Heart right ventricle (tissue), 16 donors: ENCODE results near the gene NDFIP1. TPM values are rescaled to one million over a fixed set of nuclear protein-coding genes. Genes with fewer than 3 reads are reported as not detected.

Experiments
- ATAC-seq, 8 donors: fragments of 200-7000 bp; cut with Tn5 transposase; one replicate each; pipeline ENCODE4 v1.9.1; 2020; ENCODE audit warnings: mild to moderate bottlenecking in 8 of 8, moderate library complexity in 8 of 8, moderate number of reproducible peaks in 1 of 8
- DNase-seq, 2 donors: peaks; one replicate each; pipeline ENCODE4 v3.0.0-alpha.2; 2020
- H3K27ac ChIP-seq, 10 donors: fragments of 200-600 bp; sonication (generic) in 2 of 10; one replicate each; pipeline versions ENCODE4 v1.5.0 to v1.8.0; 2020 to 2022; ENCODE audit warnings: mild to moderate bottlenecking in 3 of 10
- H3K27me3 ChIP-seq, 7 donors: fragments of 200-600 bp; one replicate each; pipeline ENCODE4 v1.8.0; 2021 to 2022; ENCODE audit warnings: mild to moderate bottlenecking in 2 of 7
- H3K36me3 ChIP-seq, 9 donors: fragments of 200-600 bp; sonication (generic) in 1 of 9; one replicate each; pipeline versions ENCODE4 v1.5.0 to v1.8.0; 2020 to 2022; ENCODE audit warnings: mild to moderate bottlenecking in 2 of 9
- H3K4me1 ChIP-seq, 9 donors: fragments of 200-600 bp; sonication (generic) in 1 of 9; one replicate each; pipeline versions ENCODE4 v1.5.0 to v1.8.0; 2020 to 2022; ENCODE audit warnings: mild to moderate bottlenecking in 4 of 9
- H3K4me3 ChIP-seq, 10 donors: fragments of 200-600 bp; sonication (generic) in 2 of 10; one replicate each; pipeline versions ENCODE4 v1.5.0 to v1.8.0; 2020 to 2022; ENCODE audit warnings: mild to moderate bottlenecking in 7 of 10, moderate library complexity in 2 of 10
- H3K9me3 ChIP-seq, 11 donors: fragments of 200-600 bp in 10 of 11; sonication (generic) in 2 of 11; one replicate each; pipeline versions ENCODE4 v1.5.0 to v1.8.0; 2013 to 2022; ENCODE audit warnings: mild to moderate bottlenecking in 2 of 11, control low read depth in 1 of 11, moderate library complexity in 1 of 11
- CTCF ChIP-seq, 9 donors: fragments of 200-600 bp; sonication (generic) in 2 of 9; IDR thresholded peaks; one replicate each; pipeline versions ENCODE4 v1.5.0 to v1.8.0; 2021 to 2022; ENCODE audit warnings: antibody characterized with exemption in 9 of 9, mild to moderate bottlenecking in 5 of 9, moderate library complexity in 1 of 9
- WGBS, 2 donors: extraction: QIAGEN DNeasy Blood & Tissue Kit; methylation state at CpG; one replicate each; pipeline ENCODE4 v1.1.7; 2013; ENCODE audit warnings: inconsistent platforms in 1 of 2; 5-methylcytosine and 5-hydroxymethylcytosine counted together
- intact Hi-C, 10 donors: fragments of 100-400 bp; cut with DNase I; formaldehyde crosslinking; loops; one replicate each; pipeline versions ENCODE4 v1.11.1 to v1.14.2; 2022
- polyA plus RNA-seq, 2 donors: library from polyadenylated mRNA; stranded (reverse); fragments of 200-250 nt; gene quantifications; one replicate each; pipeline ENCODE4 v1.2.3, GENCODE V29; 2013
- total RNA-seq, 10 donors: library from RNA; stranded (reverse); fragmentation: NEBNext Ultra II Directional in 3 of 10; extraction: Animal tissue kit (Norgen Biotek cat#: 25700) in 3 of 10; gene quantifications; one replicate each; pipeline versions ENCODE4 v1.2.1 to v1.2.4, GENCODE V29; 2021 to 2023
- donor health status: Arrhythmogenic right ventricular cardiomyopathy.
- donor health status: ischemic (EF 13 %, LVEDD 7.1; RV severe dilation, severe dysfunction).
- donor health status: healthy with polysubstance abuse.
- donor health status: DM: no; HTN: yes; CAD: no.
- donor health status: DM: no; HTN: no; CAD: no.
- donor health status: ischemic (EF 25% LVEDD 6.9; RV normal size, moderate dysfunction).
- donor health status: ischemic (EF 25% LVEDD 5.7; RV mildly dilated, moderate dysfunction).
- donor health status: healthy.
- donor health status: DM: yes; HTN: yes; CAD: no.
- donor health status: Ischemic cardiomyopathy.
- donor health status: ischemic (EF 35%, LVEDD 5.7; RV mildly dilated, moderate dysfunction).
- donor health status: nonischemic (EF 11% LVEDD 7.7; RV severe dilation, severe dysfunction).
- donor health status: DM: yes; HTN: yes; CAD: no.
- donor health status: PGD.
- donor health status: ischemic (EF 29% LVEDD 5.4; RV normal size, mild dysfunction).
- donor health status: nonischemic (EF 23%, LVEDD 6.1; RV moderate dilation, normal function).

Gene NDFIP1
- total and polyA plus RNA-seq, 12 donors: 25.2 to 67.4 (median 58.9) TPM

- TF ChIP-seq CTCF (IDR thresholded peaks at IDR 0.05): no peak
- Histone ChIP-seq H3K4me1 (peaks cover 0 to 31% (median 8%) of the 10 kb centered on the region in 9 donors), H3K4me3 (no peak overlapping the region), H3K27me3 (no peaks in the 10 kb centered on the region), H3K9me3 (no peaks in the 10 kb centered on the region), H3K36me3 (no peaks in the 10 kb centered on the region), H3K27ac (no peak overlapping the region)
- intact Hi-C loops: no loop called here
- DNase-seq: no peak
- 86 to 89% methylated on average over 8 of the region's 8 CpGs for WGBS, 2 donors
- no peak for ATAC-seq
These were observed 81.2 kb downstream of the NDFIP1 start for GRCh38 chr5:142189813-142190212.

- intact Hi-C loops: no loop called here
- no peak for ATAC-seq
- Histone ChIP-seq H3K36me3 (no peaks in the 10 kb centered on the region), H3K27me3 (no peaks in the 10 kb centered on the region), H3K4me3 (no peak overlapping the region), H3K27ac (no peak overlapping the region), H3K4me1 (peaks cover 0 to 25% (median 8%) of the 10 kb centered on the region in 9 donors), H3K9me3 (no peaks in the 10 kb centered on the region)
- TF ChIP-seq CTCF (IDR thresholded peaks at IDR 0.05): no peak
- no peak for DNase-seq
- 88 to 90% methylated on average over 5 of the region's 5 CpGs for WGBS, 2 donors
These were observed 83.2 kb downstream of the NDFIP1 start for GRCh38 chr5:142191776-142192175.

- H3K36me3 ChIP-seq: no peaks in the 10 kb centered on the region
- no peak overlapping the region for H3K4me3 ChIP-seq
- H3K27me3 ChIP-seq: no peaks in the 10 kb centered on the region
- DNase-seq (no peak), ATAC-seq (peak in 2 of 8 donors; percentile 15 to 31)
- intact Hi-C loops: no loop called here
- no peak for TF ChIP-seq CTCF (IDR thresholded peaks at IDR 0.05)
- H3K9me3 ChIP-seq: no peaks in the 10 kb centered on the region
- H3K27ac ChIP-seq: peak overlapping the region in 5 of 10 donors; percentile 12 to 52 (median 36)
- H3K4me1 ChIP-seq: peaks cover 0 to 18% (median 4%) of the 10 kb centered on the region in 9 donors
- 77 to 80% methylated on average over 15 of the region's 15 CpGs for WGBS, 2 donors
These were observed 83.9 kb downstream of the NDFIP1 start for GRCh38 chr5:142192286-142193113.

DNA sequence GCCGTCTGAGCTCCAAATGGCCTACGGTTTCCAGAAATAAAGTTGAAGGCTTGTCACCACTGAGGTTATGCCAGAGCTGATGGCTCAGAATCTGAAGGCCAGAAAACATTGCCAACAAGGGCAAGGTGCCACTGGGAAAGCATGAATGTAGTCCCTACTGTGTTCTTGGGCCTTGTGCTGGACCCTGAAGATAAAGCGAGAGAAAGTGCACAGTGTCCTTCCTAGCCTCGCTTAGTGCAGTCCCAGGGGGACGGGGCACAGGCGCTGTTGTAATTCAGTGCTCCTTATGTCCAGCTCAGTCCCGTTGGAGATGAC is 84.5 kb downstream of the NDFIP1 start:
- H3K9me3 ChIP-seq: no peaks in the 10 kb centered on the region
- no peak for TF ChIP-seq CTCF (IDR thresholded peaks at IDR 0.05)
- ATAC-seq (peak; percentile 47 to 86 (median 70)), DNase-seq (peak in 1 of 2 donors; percentile 43)
- no peak overlapping the region for H3K4me3 ChIP-seq
- H3K27me3 ChIP-seq: no peaks in the 10 kb centered on the region
- no peaks in the 10 kb centered on the region for H3K36me3 ChIP-seq
- peak overlapping the region in 3 of 10 donors; percentile 36 to 52 (median 52) for H3K27ac ChIP-seq
- H3K4me1 ChIP-seq: peaks cover 0 to 15% (median 4%) of the 10 kb centered on the region in 9 donors
- intact Hi-C loops: no loop called here
- 56 to 66% methylated on average over 7 of the region's 7 CpGs for WGBS, 2 donors
